Measurements from ENCODE around the gene ABCA1. TPM values are rescaled to one million over a fixed set of nuclear protein-coding genes. Genes with fewer than 3 reads are reported as not detected.

Gene ABCA1
- total RNA-seq, 1 donor from 2014 or later: 49.5 TPM

DNA sequence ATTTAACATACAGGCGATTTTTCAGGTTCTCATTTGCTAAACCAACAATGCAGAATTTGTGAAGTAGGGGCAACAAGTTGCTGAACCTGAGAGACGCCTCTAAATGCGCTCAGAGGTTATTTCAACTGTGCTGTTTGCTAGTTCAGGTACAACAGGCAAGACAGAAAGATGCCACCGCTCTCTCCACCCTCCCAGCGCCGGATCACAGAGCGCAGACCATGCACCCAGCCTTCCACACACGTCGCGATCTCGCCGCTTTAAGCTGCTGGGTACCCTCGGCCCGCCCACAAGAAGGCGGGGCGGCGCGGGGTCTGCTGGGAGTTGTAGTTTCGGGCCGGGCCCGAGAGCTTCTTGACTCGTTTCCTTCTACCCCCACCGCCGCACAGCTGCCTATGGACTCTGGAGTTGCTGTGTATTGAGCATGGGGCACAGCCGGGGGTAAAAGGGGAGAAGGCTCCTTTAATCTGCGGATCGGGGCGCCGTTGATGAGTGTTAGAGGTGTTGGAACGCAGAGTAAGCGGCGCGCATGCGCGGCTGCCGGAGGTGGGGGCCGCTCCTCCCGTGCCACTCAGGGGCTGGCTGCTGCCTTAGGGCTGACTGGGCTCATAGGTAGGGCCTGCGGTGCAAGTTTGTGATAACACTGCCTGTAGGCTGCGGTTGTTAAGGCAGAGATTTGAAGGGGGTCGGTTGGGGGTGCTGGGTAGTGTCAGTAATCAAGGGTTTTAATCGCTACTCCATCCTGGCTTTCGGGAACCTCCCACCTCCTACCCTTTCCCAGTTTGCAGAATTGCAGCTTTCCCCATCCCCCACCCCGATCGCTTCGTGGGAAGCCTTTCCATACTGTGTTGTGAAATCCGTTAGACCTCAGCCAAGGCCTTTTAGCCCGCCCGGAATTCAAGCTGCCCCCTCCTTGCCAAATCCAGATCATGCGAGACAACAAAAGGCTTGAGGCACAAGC is 40.3 kb upstream of the ABCA1 start:
- Mint-ChIP-seq H3K9me3 (ENCODE audit: unreplicated experiment) (no peaks in the 10 kb centered on the region), H3K27me3 (ENCODE audit: unreplicated experiment) (no peaks in the 10 kb centered on the region), H3K36me3 (ENCODE audit: unreplicated experiment) (no peaks in the 10 kb centered on the region), H3K27ac (ENCODE audit: unreplicated experiment) (peak overlapping the region; percentile 96), H3K4me3 (ENCODE audit: unreplicated experiment) (peak overlapping the region; percentile 93), H3K4me1 (ENCODE audit: unreplicated experiment) (peaks cover 33% of the 10 kb centered on the region)
- peak; percentile 94 for DNase-seq (ENCODE audit: extremely low spot score, unreplicated experiment)
- TF ChIP-seq, protein P1, sequence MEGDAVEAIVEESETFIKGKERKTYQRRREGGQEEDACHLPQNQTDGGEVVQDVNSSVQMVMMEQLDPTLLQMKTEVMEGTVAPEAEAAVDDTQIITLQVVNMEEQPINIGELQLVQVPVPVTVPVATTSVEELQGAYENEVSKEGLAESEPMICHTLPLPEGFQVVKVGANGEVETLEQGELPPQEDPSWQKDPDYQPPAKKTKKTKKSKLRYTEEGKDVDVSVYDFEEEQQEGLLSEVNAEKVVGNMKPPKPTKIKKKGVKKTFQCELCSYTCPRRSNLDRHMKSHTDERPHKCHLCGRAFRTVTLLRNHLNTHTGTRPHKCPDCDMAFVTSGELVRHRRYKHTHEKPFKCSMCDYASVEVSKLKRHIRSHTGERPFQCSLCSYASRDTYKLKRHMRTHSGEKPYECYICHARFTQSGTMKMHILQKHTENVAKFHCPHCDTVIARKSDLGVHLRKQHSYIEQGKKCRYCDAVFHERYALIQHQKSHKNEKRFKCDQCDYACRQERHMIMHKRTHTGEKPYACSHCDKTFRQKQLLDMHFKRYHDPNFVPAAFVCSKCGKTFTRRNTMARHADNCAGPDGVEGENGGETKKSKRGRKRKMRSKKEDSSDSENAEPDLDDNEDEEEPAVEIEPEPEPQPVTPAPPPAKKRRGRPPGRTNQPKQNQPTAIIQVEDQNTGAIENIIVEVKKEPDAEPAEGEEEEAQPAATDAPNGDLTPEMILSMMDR (IDR thresholded peaks at IDR 0.05): no peak

DNA sequence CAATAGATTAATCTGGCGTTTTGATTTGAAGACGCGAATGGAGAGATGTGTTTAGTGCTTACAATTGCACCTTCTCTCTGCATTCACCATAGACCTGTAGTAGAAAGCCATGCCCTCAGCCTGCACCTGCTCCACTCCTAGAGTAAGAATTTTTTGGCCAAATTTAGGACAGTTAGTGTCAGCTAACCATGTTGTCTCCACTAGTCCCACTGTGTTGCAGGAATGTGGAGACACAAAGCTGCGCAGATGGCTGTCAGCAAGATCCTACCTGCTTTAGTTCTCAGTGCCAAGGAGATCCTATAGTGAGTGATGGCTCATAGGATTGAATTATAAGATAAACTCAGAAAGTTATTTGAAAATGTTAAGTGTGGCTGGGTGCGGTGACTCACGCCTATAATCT is 35.1 kb upstream of the ABCA1 start:
- no peaks in the 10 kb centered on the region for H3K27me3 Mint-ChIP-seq (ENCODE audit: unreplicated experiment)
- H3K4me1 Mint-ChIP-seq (ENCODE audit: unreplicated experiment): peaks cover 22% of the 10 kb centered on the region
- H3K27ac Mint-ChIP-seq (ENCODE audit: unreplicated experiment): no peak overlapping the region
- H3K4me3 Mint-ChIP-seq (ENCODE audit: unreplicated experiment): no peak overlapping the region
- no peaks in the 10 kb centered on the region for H3K9me3 Mint-ChIP-seq (ENCODE audit: unreplicated experiment)
- no peak for DNase-seq (ENCODE audit: extremely low spot score, unreplicated experiment)
- H3K36me3 Mint-ChIP-seq (ENCODE audit: unreplicated experiment): no peaks in the 10 kb centered on the region
- TF ChIP-seq, protein P1 (IDR thresholded peaks at IDR 0.05): no peak

DNA sequence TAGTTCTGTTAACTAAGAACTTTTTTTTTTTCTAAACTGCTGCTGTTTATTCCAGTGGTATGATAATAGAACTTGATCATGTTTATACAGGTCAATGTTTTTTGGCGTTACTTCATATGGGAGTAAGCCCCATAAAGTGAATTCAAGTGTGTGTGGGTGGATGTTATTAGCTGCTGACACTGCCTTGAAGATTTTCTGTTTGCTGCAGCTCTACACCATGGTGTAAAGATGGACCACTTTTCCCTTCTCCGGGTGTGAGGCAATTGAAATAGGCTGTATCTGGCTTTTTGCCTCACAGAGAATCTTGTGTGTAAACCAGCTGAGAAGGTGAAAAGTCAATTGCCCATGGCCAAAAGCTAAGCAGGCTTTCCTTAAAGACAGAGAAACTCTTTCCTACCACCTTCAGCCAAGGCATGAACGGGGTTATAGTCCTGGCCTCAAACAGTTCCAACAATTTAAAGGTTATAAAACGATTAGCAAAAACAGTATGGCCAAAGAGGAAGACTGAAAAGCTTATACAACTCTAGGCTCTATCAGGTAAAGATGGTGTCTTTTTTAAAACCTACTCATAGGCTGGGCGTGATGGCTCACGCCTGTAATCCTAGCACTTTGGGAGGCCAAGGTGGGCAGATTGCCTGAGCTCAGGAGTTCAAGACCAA is 33.9 kb upstream of the ABCA1 start:
- TF ChIP-seq, protein P1 (IDR thresholded peaks at IDR 0.05): no peak
- Mint-ChIP-seq H3K4me1 (ENCODE audit: unreplicated experiment) (peaks cover 20% of the 10 kb centered on the region), H3K27ac (ENCODE audit: unreplicated experiment) (no peak overlapping the region), H3K27me3 (ENCODE audit: unreplicated experiment) (no peaks in the 10 kb centered on the region), H3K36me3 (ENCODE audit: unreplicated experiment) (no peaks in the 10 kb centered on the region), H3K9me3 (ENCODE audit: unreplicated experiment) (no peaks in the 10 kb centered on the region), H3K4me3 (ENCODE audit: unreplicated experiment) (no peak overlapping the region)
- no peak for DNase-seq (ENCODE audit: extremely low spot score, unreplicated experiment)

DNA sequence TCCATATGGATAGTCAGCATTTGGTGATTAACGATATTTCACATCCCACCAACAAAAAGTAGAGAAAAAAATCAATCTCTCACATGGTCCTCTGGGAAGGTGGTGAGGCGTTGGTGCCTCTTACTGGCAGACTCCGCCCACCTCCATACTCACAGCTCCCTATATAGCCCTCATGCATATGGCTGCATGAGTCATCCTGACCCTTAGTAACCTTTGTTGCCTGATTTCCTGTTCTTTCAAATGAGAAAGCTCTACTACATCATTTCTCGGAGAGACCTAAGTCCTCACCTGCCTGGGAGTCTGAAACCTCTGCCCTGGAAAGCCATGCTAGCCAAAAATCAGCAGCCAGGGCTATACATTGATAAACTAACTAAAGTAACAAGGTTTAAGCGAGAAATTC is 33.3 kb upstream of the ABCA1 start:
- Mint-ChIP-seq H3K4me3 (ENCODE audit: unreplicated experiment) (no peak overlapping the region), H3K9me3 (ENCODE audit: unreplicated experiment) (no peaks in the 10 kb centered on the region), H3K36me3 (ENCODE audit: unreplicated experiment) (no peaks in the 10 kb centered on the region), H3K4me1 (ENCODE audit: unreplicated experiment) (peaks cover 20% of the 10 kb centered on the region), H3K27ac (ENCODE audit: unreplicated experiment) (no peak overlapping the region), H3K27me3 (ENCODE audit: unreplicated experiment) (no peaks in the 10 kb centered on the region)
- TF ChIP-seq, protein P1 (IDR thresholded peaks at IDR 0.05): no peak
- DNase-seq (ENCODE audit: extremely low spot score, unreplicated experiment): no peak

DNA sequence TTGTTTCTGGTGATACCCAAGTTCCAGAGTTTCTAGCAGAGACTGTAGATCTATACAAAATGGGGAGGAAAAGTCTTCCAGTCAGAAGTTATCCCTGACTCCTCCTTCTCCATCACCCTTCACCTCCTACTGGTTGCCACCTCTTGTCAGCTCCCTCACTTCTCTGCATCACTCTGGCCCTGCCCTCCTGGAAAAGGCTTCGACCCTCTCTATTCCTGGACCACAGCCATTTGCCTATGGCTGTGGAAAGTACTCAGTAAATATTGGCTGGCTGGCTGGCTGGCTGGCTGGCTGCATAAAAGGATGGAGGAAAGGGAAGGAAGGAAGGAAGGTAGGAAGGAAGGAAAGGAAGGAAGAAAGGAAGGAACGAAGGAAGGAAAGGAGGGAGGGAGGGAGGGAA is 32.7 kb upstream of the ABCA1 start:
- DNase-seq (ENCODE audit: extremely low spot score, unreplicated experiment): no peak
- Mint-ChIP-seq H3K27ac (ENCODE audit: unreplicated experiment) (no peak overlapping the region), H3K27me3 (ENCODE audit: unreplicated experiment) (no peaks in the 10 kb centered on the region), H3K36me3 (ENCODE audit: unreplicated experiment) (no peaks in the 10 kb centered on the region), H3K4me1 (ENCODE audit: unreplicated experiment) (peaks cover 20% of the 10 kb centered on the region), H3K9me3 (ENCODE audit: unreplicated experiment) (no peaks in the 10 kb centered on the region), H3K4me3 (ENCODE audit: unreplicated experiment) (no peak overlapping the region)
- TF ChIP-seq, protein P1 (IDR thresholded peaks at IDR 0.05): no peak

All from osteocyte (in vitro differentiated cells).